Left colon (tissue), 2 donors: ENCODE measurements around the gene RPN2. TPM values are rescaled to one million over a fixed set of nuclear protein-coding genes. Genes with fewer than 3 reads are reported as not detected.

Experiments used
- ATAC-seq: fragments of 200-7000 bp; cut with Tn5 transposase; one replicate; pipeline ENCODE4 v1.9.1; 2020; ENCODE audit warnings: mild to moderate bottlenecking, moderate library complexity
- DNase-seq, 2 donors: peaks; one replicate each; pipeline ENCODE4 v3.0.0-alpha.2; 2020
- intact Hi-C, 2 donors: fragments of 100-400 bp; cut with DNase I in 1 of 2; cut with micrococcal nuclease in 1 of 2; formaldehyde crosslinking; loops; one replicate each; pipeline versions ENCODE4 v1.11.2 to v1.14.0; 2022; cut with DNase I, micrococcal nuclease
- total RNA-seq, 2 donors: library from RNA; stranded (reverse); fragmentation: NEBNext Ultra II Directional; extraction: Animal tissue kit (Norgen Biotek cat#: 25700); gene quantifications; one replicate each; pipeline ENCODE4 v1.2.1, GENCODE V29; 2021
- donor health status: DM: no; HTN: no; CAD: no.
- donor health status: DM: yes; HTN: yes; CAD: no.

The RPN2 gene
- total RNA-seq, 2 donors from 2014 or later = 133 to 155 TPM

GRCh38 chr20:37254114-37254878 is 75.2 kb downstream of the RPN2 start:
- intact Hi-C loops = no loop called here

DNA sequence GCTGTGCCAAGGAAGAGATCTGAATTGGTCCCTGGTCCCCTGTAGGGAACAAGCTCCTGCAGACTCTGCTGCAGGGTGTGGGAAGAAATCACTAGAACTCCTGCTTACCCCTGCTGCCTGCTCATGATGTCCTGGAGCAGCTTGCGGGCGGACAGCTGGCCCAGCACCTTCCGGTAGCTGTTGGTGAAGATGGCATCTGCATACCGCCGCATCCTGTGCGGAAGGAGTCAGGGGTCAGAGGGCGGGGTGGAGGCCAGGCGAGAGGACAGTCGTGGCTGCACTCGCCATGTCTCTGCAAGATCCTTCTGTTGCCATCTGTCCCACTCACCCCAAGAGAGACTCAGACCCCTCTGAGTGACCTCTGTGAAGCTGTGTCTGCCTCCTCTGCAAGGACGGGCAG is 77.2 kb downstream of the RPN2 start:
- intact Hi-C loops = no loop called here
- ATAC-seq (no peak), DNase-seq (no peak)

More at GRCh38 chr20:37254114-37254878, 75.2 kb downstream of the RPN2 start:
- DNase-seq (no peak), ATAC-seq (no peak)

- no peak for DNase-seq
- intact Hi-C loops = no loop called here
- ATAC-seq = no peak
Measured at GRCh38 chr20:37257530-37257929, 78.4 kb downstream of the RPN2 start.

DNA sequence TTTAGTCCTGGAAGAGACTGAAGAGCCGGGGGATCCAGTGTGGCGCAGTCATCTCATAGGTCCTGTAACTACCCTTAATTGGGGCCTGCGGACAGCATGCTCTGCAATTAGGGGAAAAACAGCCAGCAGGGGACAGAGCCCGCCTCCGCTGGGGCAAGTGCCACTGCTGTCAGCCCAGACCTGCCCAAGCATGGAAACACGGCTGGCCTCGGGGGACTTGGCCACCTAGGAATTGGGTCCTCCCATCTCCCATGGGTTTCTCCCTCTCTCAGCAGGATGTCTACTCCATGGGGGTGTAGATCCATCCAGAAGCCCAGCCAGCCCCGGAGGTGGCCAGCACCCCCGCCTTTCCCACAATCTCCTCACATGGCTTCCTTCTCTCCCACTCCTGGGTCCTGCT is 78.9 kb downstream of the RPN2 start:
- ATAC-seq = no peak

GRCh38 chr20:37259031-37259430 is 79.9 kb downstream of the RPN2 start:
- DNase-seq (no peak), ATAC-seq (no peak)
- intact Hi-C loops = no loop called here

More for the DNA sequence above, 78.9 kb downstream of the RPN2 start:
- intact Hi-C loops = no loop called here
- DNase-seq = no peak

DNA sequence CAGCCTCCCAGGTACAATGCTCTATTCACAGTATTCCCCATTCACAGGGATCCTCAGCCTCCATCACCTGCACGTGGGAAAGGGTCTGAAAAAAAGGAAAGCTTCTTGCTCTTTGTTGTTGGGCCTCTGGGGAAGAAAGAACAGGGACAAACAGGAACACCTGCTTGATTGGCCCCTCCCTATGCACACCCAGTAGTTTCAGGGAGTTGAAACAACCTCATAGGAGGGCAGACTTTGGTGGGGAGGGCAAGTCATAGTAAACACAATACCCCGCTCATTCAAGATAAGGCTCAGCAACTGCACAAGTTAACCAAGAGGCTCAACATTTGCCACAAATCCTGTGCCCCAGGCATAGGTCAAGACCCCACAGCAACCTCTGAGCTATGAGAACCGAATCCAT is 80.7 kb downstream of the RPN2 start:
- ATAC-seq = peak; percentile 75
- intact Hi-C loops = no loop called here
- DNase-seq = no peak

DNA sequence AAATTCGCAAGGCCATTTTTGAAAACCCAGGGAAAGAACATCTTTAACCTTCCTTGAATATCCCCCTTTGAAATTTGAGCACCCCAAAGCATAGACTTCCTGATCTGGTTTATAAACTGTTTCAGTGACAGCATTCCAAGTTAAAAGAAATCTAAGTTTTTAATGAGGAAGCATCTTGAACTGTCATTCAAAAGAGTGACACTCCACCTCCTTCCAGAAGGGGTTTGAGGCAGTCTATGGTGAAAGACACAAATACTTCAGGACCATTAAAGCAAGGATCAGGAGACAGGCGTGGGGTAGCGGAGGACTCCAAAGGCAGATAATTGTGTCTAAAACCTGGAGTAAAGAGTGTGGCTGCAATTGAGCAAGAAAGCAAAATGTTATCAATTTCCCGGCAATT is 81.8 kb downstream of the RPN2 start:
- ATAC-seq (no peak), DNase-seq (no peak)
- intact Hi-C loops = no loop called here

GRCh38 chr20:37261714-37262113 is 82.6 kb downstream of the RPN2 start, which contains the start of gene GHRH:
TSS of gene GHRH (minus strand) at chr20:37261814. CDS start at chr20:37256889, 4,925 bp downstream.
- no peak for ATAC-seq
- intact Hi-C loops = no loop called here
- no peak for DNase-seq

- ATAC-seq (no peak), DNase-seq (no peak)
- intact Hi-C loops = no loop called here
Measured at GRCh38 chr20:37262505-37262904, 83.4 kb downstream of the RPN2 start.

DNA sequence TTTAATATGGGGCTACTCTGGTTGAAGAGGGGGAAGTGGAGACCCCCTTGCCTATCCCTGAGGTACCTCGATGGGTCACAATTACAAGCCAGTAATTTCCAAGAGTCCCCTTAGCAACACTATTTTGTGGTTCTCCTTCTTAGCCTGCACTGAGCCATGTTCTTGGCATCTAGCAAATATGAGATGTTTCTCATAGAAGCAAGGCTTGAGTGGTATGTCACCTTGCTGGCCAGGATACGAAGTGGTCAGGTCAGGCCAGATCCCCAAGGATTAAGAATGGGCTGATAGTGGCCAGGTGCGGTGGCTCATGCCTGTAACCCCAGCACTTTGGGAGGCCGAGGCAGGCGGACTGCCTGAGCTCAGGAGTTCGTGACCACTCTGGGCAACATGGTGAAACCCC is 84.6 kb downstream of the RPN2 start:
- no peak for ATAC-seq
- DNase-seq = no peak
- intact Hi-C loops = no loop called here

- ATAC-seq (peak; percentile 36), DNase-seq (no peak)
- intact Hi-C loops = loop anchor here (5.0 kb wide), 1 partner anchor 267 kb away; no protein-coding TSS in a partner anchor
Measured at GRCh38 chr20:37265152-37265551, 86.0 kb downstream of the RPN2 start.

- intact Hi-C loops = loop anchor here (5.0 kb wide), 1 partner anchor 265 kb away; no protein-coding TSS in a partner anchor
Measured at GRCh38 chr20:37266940-37267666, 88.0 kb downstream of the RPN2 start.

GRCh38 chr20:37267667-37268313 is 88.7 kb downstream of the RPN2 start:
- intact Hi-C loops = loop anchor here (5.0 kb wide), 1 partner anchor 265 kb away; no protein-coding TSS in a partner anchor
- ATAC-seq (no peak), DNase-seq (no peak)

More at GRCh38 chr20:37266940-37267666, 88.0 kb downstream of the RPN2 start:
- DNase-seq = no peak
- ATAC-seq = no peak

DNA sequence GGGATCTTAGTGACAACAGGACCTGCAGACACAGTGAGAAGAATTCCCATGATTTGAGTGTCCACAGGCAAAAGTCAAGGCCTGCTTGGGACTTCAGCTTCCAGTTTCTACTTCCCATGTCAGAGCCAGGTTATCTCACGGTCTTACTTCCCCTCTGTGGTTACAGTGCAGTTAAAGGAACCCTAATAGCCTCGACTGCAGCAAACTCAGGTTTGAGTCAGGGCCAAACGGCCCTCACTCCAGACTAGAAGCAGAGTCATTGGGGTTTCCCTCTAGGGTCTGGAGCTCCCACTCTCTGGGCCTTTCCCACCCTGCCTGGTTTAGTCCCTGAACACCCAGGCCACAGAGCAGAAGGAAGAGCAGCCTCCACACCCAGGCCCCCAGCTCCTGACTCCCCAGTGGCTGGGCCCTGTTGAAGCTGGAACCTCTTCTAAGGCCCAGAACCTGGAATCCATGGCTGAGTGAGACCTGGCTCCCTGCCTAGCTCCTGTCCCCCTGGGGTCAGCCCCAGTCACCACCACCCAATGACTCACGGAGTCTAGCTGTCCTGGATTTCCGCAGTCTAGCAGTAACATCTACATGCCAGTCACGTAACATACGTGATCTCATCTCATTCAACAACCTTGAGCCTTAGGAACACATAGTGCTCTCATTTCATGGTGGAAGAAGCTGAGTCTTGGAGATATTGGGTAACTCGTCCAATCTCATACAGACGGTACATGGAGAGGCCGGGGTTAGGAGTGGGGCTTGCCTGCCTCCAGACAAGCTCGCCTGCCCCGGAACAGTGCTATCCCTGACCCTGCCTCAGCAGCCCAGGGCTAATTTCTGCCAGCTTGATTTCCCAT is 91.7 kb downstream of the RPN2 start:
- intact Hi-C loops = loop anchor here in 1 of 2 donors (10.0 kb wide), 1 partner anchor 114 kb away; no protein-coding TSS in a partner anchor
- peak; percentile 31 for ATAC-seq
- DNase-seq = no peak

- DNase-seq = no peak
- no peak for ATAC-seq
- intact Hi-C loops = loop anchor here in 1 of 2 donors (10.0 kb wide), 1 partner anchor 113 kb away; no protein-coding TSS in a partner anchor
Measured at GRCh38 chr20:37271421-37271768, 92.3 kb downstream of the RPN2 start.

DNA sequence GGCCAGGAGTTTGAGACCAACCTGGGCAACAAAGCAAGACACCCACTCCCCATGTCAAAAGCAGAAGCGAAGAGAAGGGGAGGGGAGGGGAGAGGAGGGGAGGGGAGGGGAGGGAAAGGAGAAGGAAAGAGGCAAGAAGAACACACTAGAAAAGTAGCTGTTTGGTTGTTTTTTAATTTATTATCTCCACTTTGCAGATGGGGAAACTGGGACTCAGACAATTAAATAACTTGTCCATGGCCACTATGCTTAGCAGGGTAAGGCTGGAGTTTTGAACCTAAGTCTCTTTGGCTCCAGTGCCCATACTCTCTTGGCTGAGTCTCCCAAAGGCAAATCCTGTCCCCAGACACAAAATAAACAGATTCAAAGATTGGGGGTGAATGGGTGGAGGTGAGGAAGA is 94.9 kb downstream of the RPN2 start:
- DNase-seq = no peak
- intact Hi-C loops = loop anchor here in 1 of 2 donors (10.0 kb wide), 1 partner anchor 111 kb away; no protein-coding TSS in a partner anchor
- ATAC-seq = no peak

DNA sequence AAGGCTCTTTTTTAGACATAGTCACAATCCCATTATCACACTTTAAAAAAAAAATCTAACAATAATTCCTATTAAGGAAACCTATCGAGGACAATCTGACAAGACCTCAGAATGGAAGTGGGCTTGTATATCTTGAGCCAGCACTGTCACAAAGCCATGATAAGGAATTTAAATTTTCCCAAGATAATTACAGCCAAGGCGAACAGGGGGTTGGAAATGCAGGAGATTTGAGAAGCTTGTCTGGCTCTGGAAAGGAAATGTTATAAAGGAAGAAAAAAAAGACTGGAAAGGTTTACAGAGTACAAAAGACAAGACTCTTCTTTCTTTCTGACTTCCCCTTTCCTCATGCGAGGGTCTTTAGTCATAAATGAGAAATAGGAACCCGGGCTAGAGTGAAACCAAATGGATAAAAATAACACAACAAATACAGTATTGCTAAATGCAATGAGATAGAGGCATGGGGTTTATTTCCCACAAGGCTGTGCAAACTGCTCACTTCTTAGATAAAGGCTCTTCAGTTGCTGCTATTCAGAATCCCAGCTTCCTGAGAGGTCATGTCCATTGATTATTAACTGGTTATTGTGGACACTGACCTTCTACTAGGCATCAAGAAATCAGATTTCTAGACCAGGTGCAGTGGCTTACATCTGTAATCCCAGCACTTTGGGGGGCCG is 95.9 kb downstream of the RPN2 start:
- no peak for ATAC-seq

More for the DNA sequence above, 95.9 kb downstream of the RPN2 start:
- intact Hi-C loops = loop anchor here in 1 of 2 donors (10.0 kb wide), 1 partner anchor 110 kb away; no protein-coding TSS in a partner anchor
- DNase-seq = no peak
